Measurements from ENCODE around the gene ARHGEF28.

DNA sequence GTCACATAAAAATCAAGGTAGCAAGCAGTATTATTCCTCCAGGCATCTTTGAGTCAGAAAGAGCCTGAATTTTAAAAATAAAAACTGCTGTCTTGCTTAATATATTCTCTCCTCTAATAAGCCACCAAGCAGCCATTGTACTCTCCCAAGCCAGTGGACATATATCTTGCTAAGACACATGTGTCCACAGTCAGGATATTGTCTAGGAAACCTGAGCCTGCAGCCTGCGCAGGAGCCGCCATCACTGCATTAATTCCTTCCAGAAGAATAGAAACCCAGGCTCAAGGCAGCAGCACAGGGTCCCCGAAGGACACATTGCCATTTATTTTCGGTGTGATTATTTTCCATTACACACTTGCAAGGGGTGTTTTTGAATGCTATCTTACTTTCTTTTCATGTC is 345.3 kb downstream of the ARHGEF28 start:
- TF ChIP-seq, protein P1, sequence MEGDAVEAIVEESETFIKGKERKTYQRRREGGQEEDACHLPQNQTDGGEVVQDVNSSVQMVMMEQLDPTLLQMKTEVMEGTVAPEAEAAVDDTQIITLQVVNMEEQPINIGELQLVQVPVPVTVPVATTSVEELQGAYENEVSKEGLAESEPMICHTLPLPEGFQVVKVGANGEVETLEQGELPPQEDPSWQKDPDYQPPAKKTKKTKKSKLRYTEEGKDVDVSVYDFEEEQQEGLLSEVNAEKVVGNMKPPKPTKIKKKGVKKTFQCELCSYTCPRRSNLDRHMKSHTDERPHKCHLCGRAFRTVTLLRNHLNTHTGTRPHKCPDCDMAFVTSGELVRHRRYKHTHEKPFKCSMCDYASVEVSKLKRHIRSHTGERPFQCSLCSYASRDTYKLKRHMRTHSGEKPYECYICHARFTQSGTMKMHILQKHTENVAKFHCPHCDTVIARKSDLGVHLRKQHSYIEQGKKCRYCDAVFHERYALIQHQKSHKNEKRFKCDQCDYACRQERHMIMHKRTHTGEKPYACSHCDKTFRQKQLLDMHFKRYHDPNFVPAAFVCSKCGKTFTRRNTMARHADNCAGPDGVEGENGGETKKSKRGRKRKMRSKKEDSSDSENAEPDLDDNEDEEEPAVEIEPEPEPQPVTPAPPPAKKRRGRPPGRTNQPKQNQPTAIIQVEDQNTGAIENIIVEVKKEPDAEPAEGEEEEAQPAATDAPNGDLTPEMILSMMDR (IDR thresholded peaks at IDR 0.05), result no peak
- TF ChIP-seq POLR2A (IDR thresholded peaks at IDR 0.05), result no peak
